ENCODE results near the gene CBY1. TPM values are rescaled to one million over a fixed set of nuclear protein-coding genes. Genes with fewer than 3 reads are reported as not detected.
"Not testable (repeated sequence)": the region's sequence is repeated elsewhere in the genome, so short reads cannot be mapped to it uniquely, and the experiment has no call there.

Gene CBY1
- total and polyA plus RNA-seq, 4 donors: 16.1 to 53.0 (median 37.8) TPM

- Histone ChIP-seq H3K27me3 (ENCODE audit: control insufficient read depth, insufficient read depth, low read length) (no peaks in the 10 kb centered on the region), H3K4me3 (ENCODE audit: low read depth, low read length) (no peak overlapping the region), H3K36me3 (ENCODE audit: control insufficient read depth, insufficient read depth, low read length) (peaks cover 35% of the 10 kb centered on the region), H3K9me3 (ENCODE audit: control insufficient read depth, insufficient read depth, low read length) (no peaks in the 10 kb centered on the region), H3K4me1 (ENCODE audit: control insufficient read depth, insufficient read depth, low read length) (no peaks in the 10 kb centered on the region), H3K27ac (ENCODE audit: low read depth, low read length) (no peak overlapping the region)
- WGBS (ENCODE audit: insufficient coverage): 96% methylated on average over 4 of the region's 13 CpGs
- peak in 1 of 6 donors; percentile 51 for DNase-seq (ENCODE audit: low read depth in 4 of 6, low spot score in 6 of 6)
Measured at GRCh38 chr22:38641476-38642040, 14.9 kb upstream of the CBY1 start.

- no CpG with 5 or more reads among the region's 5 CpGs for WGBS (ENCODE audit: insufficient coverage)
- not testable (repeated sequence) for DNase-seq (ENCODE audit: low read depth in 4 of 6, low spot score in 6 of 6); H3K27ac ChIP-seq (ENCODE audit: low read depth, low read length)
Measured at GRCh38 chr22:38644245-38644644, 12.2 kb upstream of the CBY1 start.

GRCh38 chr22:38645430-38645829 lies 11.0 kb upstream of the CBY1 start:
- Histone ChIP-seq H3K36me3 (ENCODE audit: control insufficient read depth, insufficient read depth, low read length) (peaks cover 40% of the 10 kb centered on the region), H3K9me3 (ENCODE audit: control insufficient read depth, insufficient read depth, low read length) (no peaks in the 10 kb centered on the region), H3K4me1 (ENCODE audit: control insufficient read depth, insufficient read depth, low read length) (no peaks in the 10 kb centered on the region), H3K27me3 (ENCODE audit: control insufficient read depth, insufficient read depth, low read length) (no peaks in the 10 kb centered on the region), H3K4me3 (ENCODE audit: low read depth, low read length) (no peak overlapping the region), H3K27ac (ENCODE audit: low read depth, low read length) (no peak overlapping the region)
- no peak for DNase-seq (ENCODE audit: low read depth in 4 of 6, low spot score in 6 of 6)
- 96% methylated on average over 4 of the region's 6 CpGs for WGBS (ENCODE audit: insufficient coverage)

More at GRCh38 chr22:38644245-38644644, 12.2 kb upstream of the CBY1 start:
- not testable (repeated sequence) for H3K27me3 ChIP-seq (ENCODE audit: control insufficient read depth, insufficient read depth, low read length); H3K4me3 ChIP-seq (ENCODE audit: low read depth, low read length); H3K9me3 ChIP-seq (ENCODE audit: control insufficient read depth, insufficient read depth, low read length); H3K4me1 ChIP-seq (ENCODE audit: control insufficient read depth, insufficient read depth, low read length)
- peaks cover 37% of the 10 kb centered on the region for H3K36me3 ChIP-seq (ENCODE audit: control insufficient read depth, insufficient read depth, low read length)

GRCh38 chr22:38649841-38650522 lies 6.5 kb upstream of the CBY1 start:
- Histone ChIP-seq H3K36me3 (ENCODE audit: control insufficient read depth, insufficient read depth, low read length) (peaks cover 24% of the 10 kb centered on the region), H3K27ac (ENCODE audit: low read depth, low read length) (peak overlapping the region; percentile 1), H3K27me3 (ENCODE audit: control insufficient read depth, insufficient read depth, low read length) (no peaks in the 10 kb centered on the region), H3K9me3 (ENCODE audit: control insufficient read depth, insufficient read depth, low read length) (no peaks in the 10 kb centered on the region), H3K4me1 (ENCODE audit: control insufficient read depth, insufficient read depth, low read length) (no peaks in the 10 kb centered on the region), H3K4me3 (ENCODE audit: low read depth, low read length) (no peak overlapping the region)
- WGBS (ENCODE audit: insufficient coverage): 88% methylated on average over 1 of the region's 5 CpGs
- DNase-seq (ENCODE audit: low read depth in 4 of 6, low spot score in 6 of 6): no peak

- H3K4me3 ChIP-seq (ENCODE audit: low read depth, low read length): no peak overlapping the region
- peaks cover 13% of the 10 kb centered on the region for H3K4me1 ChIP-seq (ENCODE audit: control insufficient read depth, insufficient read depth, low read length)
- H3K36me3 ChIP-seq (ENCODE audit: control insufficient read depth, insufficient read depth, low read length): peaks cover 11% of the 10 kb centered on the region
- H3K9me3 ChIP-seq (ENCODE audit: control insufficient read depth, insufficient read depth, low read length): no peaks in the 10 kb centered on the region
- no peak for DNase-seq (ENCODE audit: low read depth in 4 of 6, low spot score in 6 of 6)
- H3K27me3 ChIP-seq (ENCODE audit: control insufficient read depth, insufficient read depth, low read length): no peaks in the 10 kb centered on the region
- H3K27ac ChIP-seq (ENCODE audit: low read depth, low read length): no peak overlapping the region
Measured at GRCh38 chr22:38652859-38653258, 3.6 kb upstream of the CBY1 start.

- H3K4me3 ChIP-seq (ENCODE audit: low read depth, low read length): no peak overlapping the region
- peaks cover 6% of the 10 kb centered on the region for H3K36me3 ChIP-seq (ENCODE audit: control insufficient read depth, insufficient read depth, low read length)
- no peak overlapping the region for H3K27ac ChIP-seq (ENCODE audit: low read depth, low read length)
- peaks cover 18% of the 10 kb centered on the region for H3K4me1 ChIP-seq (ENCODE audit: control insufficient read depth, insufficient read depth, low read length)
- H3K27me3 ChIP-seq (ENCODE audit: control insufficient read depth, insufficient read depth, low read length): no peaks in the 10 kb centered on the region
- H3K9me3 ChIP-seq (ENCODE audit: control insufficient read depth, insufficient read depth, low read length): no peaks in the 10 kb centered on the region
- WGBS (ENCODE audit: insufficient coverage): 97% methylated on average over 6 of the region's 8 CpGs
- no peak for DNase-seq (ENCODE audit: low read depth in 4 of 6, low spot score in 6 of 6)
Measured at GRCh38 chr22:38653741-38654140, 2.7 kb upstream of the CBY1 start.

GRCh38 chr22:38655519-38656255 lies 751 bp upstream of the CBY1 start:
- 0% methylated on average over 18 of the region's 22 CpGs for WGBS (ENCODE audit: insufficient coverage)
- peak overlapping the region; percentile 85 for H3K4me3 ChIP-seq (ENCODE audit: low read depth, low read length)
- H3K27ac ChIP-seq (ENCODE audit: low read depth, low read length): peak overlapping the region; percentile 83
- peaks cover 1% of the 10 kb centered on the region for H3K36me3 ChIP-seq (ENCODE audit: control insufficient read depth, insufficient read depth, low read length)
- DNase-seq (ENCODE audit: low read depth in 4 of 6, low spot score in 6 of 6): peak in 1 of 6 donors; percentile 22
- no peaks in the 10 kb centered on the region for H3K9me3 ChIP-seq (ENCODE audit: control insufficient read depth, insufficient read depth, low read length)
- peaks cover 18% of the 10 kb centered on the region for H3K4me1 ChIP-seq (ENCODE audit: control insufficient read depth, insufficient read depth, low read length)
- H3K27me3 ChIP-seq (ENCODE audit: control insufficient read depth, insufficient read depth, low read length): no peaks in the 10 kb centered on the region

GRCh38 chr22:38657045-38657909 lies 839 bp downstream of the CBY1 start:
- Histone ChIP-seq H3K27me3 (ENCODE audit: control insufficient read depth, insufficient read depth, low read length) (no peaks in the 10 kb centered on the region), H3K36me3 (ENCODE audit: control insufficient read depth, insufficient read depth, low read length) (peaks cover 6% of the 10 kb centered on the region), H3K27ac (ENCODE audit: low read depth, low read length) (peak overlapping the region; percentile 83), H3K4me1 (ENCODE audit: control insufficient read depth, insufficient read depth, low read length) (peaks cover 18% of the 10 kb centered on the region), H3K9me3 (ENCODE audit: control insufficient read depth, insufficient read depth, low read length) (no peaks in the 10 kb centered on the region), H3K4me3 (ENCODE audit: low read depth, low read length) (peak overlapping the region; percentile 85)
- WGBS (ENCODE audit: insufficient coverage): 9% methylated on average over 6 of the region's 16 CpGs
- DNase-seq (ENCODE audit: low read depth in 4 of 6, low spot score in 6 of 6): peak in 2 of 6 donors; percentile 11 to 53

- 82% methylated on average over 4 of the region's 5 CpGs for WGBS (ENCODE audit: insufficient coverage)
- no peak overlapping the region for H3K27ac ChIP-seq (ENCODE audit: low read depth, low read length)
- H3K27me3 ChIP-seq (ENCODE audit: control insufficient read depth, insufficient read depth, low read length): no peaks in the 10 kb centered on the region
- no peak overlapping the region for H3K4me3 ChIP-seq (ENCODE audit: low read depth, low read length)
- H3K4me1 ChIP-seq (ENCODE audit: control insufficient read depth, insufficient read depth, low read length): peaks cover 8% of the 10 kb centered on the region
- no peaks in the 10 kb centered on the region for H3K9me3 ChIP-seq (ENCODE audit: control insufficient read depth, insufficient read depth, low read length)
- peak in 1 of 6 donors; percentile 53 for DNase-seq (ENCODE audit: low read depth in 4 of 6, low spot score in 6 of 6)
- H3K36me3 ChIP-seq (ENCODE audit: control insufficient read depth, insufficient read depth, low read length): peaks cover 43% of the 10 kb centered on the region
Measured at GRCh38 chr22:38674888-38675287, 18.4 kb downstream of the CBY1 start.

Data from spinal cord (tissue), 10 donors.